ENCODE measurements around the gene MGP.

DNA sequence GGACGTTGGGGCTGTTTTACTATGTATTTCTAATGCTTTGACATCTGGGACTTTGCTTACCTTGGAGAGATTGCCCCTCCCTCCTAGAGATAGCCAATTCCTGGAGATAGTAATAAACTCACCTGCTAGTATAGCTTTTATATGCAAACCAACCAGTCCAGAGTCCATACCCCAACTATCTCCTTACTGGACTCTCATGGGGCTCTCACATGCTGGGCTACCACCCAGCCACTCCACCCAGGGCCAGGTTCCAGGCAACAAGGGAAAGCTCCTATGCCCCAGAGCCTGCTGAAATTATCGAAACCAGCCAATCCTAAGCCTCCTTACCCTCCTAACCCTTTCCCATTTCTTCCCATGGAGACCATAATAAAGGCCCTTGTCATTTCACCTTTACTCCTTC lies 25.5 kb upstream of the MGP start:
- no peak for TF ChIP-seq CTCF (IDR thresholded peaks at IDR 0.05)
- no peak for TF ChIP-seq ZFX (IDR thresholded peaks at IDR 0.05; ENCODE audit: borderline replicate concordance)

All from 22Rv1 (cell line).